ENCODE measurements around the gene PDGFC.

DNA sequence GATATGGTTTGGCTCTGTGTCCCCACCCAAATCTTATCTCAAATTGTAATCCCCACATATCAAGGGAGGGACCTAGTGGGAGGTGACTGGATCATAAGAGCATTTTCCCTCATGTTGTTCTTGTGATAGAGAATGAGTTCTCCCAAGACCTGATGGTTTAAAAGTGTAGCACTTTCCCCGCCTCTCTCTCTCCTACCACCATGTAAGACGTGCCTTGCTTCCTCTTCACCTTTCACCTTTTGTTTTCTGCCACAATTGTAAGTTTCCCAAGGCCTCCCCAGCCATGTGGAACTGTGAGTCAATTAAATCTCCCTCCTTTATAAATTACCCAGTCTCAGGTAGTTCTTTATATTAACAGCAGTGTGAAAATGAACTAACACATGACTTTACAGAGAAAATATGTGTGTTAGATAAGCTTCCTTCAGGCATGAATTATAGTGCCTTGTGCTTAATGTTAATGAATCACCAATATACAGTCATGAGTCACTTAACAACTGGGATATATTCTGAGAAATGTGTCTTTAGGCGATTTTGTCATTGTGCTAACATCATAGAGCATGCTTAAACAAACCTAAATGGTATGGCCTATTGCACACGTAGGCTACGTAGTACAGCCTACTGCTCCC is 37.9 kb downstream of the PDGFC start:
- no peak for TF ChIP-seq FOXM1 (IDR thresholded peaks at IDR 0.05; ENCODE audit: borderline replicate concordance)
- no peak for TF ChIP-seq NFRKB (IDR thresholded peaks at IDR 0.05)

All from HEK293T (cell line).